Naive thymus-derived CD4-positive, alpha-beta T cell (primary cell): Measurements from ENCODE around the gene NAALADL2. TPM values are rescaled to one million over a fixed set of nuclear protein-coding genes. Genes with fewer than 3 reads are reported as not detected.
"Not testable (repeated sequence)": the region's sequence is repeated elsewhere in the genome, so short reads cannot be mapped to it uniquely, and the experiment has no call there.

ENCODE experiments used
- ATAC-seq: fragments of 150-1000 bp; cut with Tn5 transposase; 2 replicates; pipeline ENCODE4 v1.10.0; 2021; ENCODE audit warnings: mild to moderate bottlenecking, moderate library complexity
- CTCF ChIA-PET: fragments of 350-600 bp; sonication (Branson Sonifier 250); formaldehyde crosslinking; loops from one replicate; lab custom pipeline; 2021; ENCODE audit warnings: antibody characterized with exemption; lab: Charles Lee
- POLR2A ChIA-PET: fragments of 350-600 bp; sonication (Branson Sonifier 250); formaldehyde crosslinking; loops from one replicate; lab custom pipeline; 2021; ENCODE audit warnings: antibody characterized with exemption, inconsistent platforms; lab: Charles Lee
- DNase-seq, 9 donors: peaks; one replicate each; pipeline versions ENCODE4 v3.0.0 to v3.0.0-alpha.2; 2020 to 2022; ENCODE audit warnings: mixed read lengths in 1 of 9
- H3K27ac ChIP-seq: one replicate; pipeline ENCODE4 v1.7.0; 2013; ENCODE audit warnings: mild to moderate bottlenecking, low read depth, low read length, moderate library complexity
- H3K27me3 ChIP-seq, 2 donors: one replicate each; pipeline ENCODE4 v1.7.0; 2013; ENCODE audit warnings: low read length in 2 of 2, mild to moderate bottlenecking in 2 of 2, moderate library complexity in 2 of 2; ENCODE audit not compliant: control insufficient read depth in 2 of 2, insufficient read depth in 2 of 2
- H3K36me3 ChIP-seq, 3 experiments: 1 replicate in 2 of 3; 2 replicates in 1 of 3; pipeline ENCODE4 v1.7.0; 2013; ENCODE audit warnings: low read length in 3 of 3, mild to moderate bottlenecking in 3 of 3, moderate library complexity in 1 of 3; ENCODE audit not compliant: insufficient read depth in 3 of 3, control insufficient read depth in 2 of 3
- H3K4me1 ChIP-seq, 2 donors: one replicate each; pipeline ENCODE4 v1.7.0; 2013; ENCODE audit warnings: low read length in 2 of 2, mild to moderate bottlenecking in 2 of 2, moderate library complexity in 1 of 2; ENCODE audit not compliant: control insufficient read depth in 2 of 2, insufficient read depth in 2 of 2
- H3K4me3 ChIP-seq: 2 replicates; pipeline ENCODE4 v1.7.0; 2013; ENCODE audit warnings: mild to moderate bottlenecking, low read length
- H3K9me3 ChIP-seq, 3 experiments: 1 replicate in 2 of 3; 2 replicates in 1 of 3; pipeline ENCODE4 v1.7.0; 2013; ENCODE audit warnings: low read length in 3 of 3; ENCODE audit not compliant: control insufficient read depth in 2 of 3
- H3K27ac Mint-ChIP-seq, 9 donors: one replicate each; pipeline ENCODE4 v1.8.0; 2020 to 2022; ENCODE audit warnings: mixed read lengths in 9 of 9, mild to moderate bottlenecking in 8 of 9, moderate library complexity in 5 of 9, inconsistent platforms in 2 of 9
- H3K27me3 Mint-ChIP-seq, 5 donors: one replicate each; pipeline ENCODE4 v1.8.0; 2021 to 2022; ENCODE audit warnings: mixed read lengths in 5 of 5, mild to moderate bottlenecking in 1 of 5
- H3K36me3 Mint-ChIP-seq, 5 donors: one replicate each; pipeline ENCODE4 v1.8.0; 2020 to 2022; ENCODE audit warnings: mixed read lengths in 5 of 5, mild to moderate bottlenecking in 3 of 5, inconsistent platforms in 1 of 5
- H3K4me1 Mint-ChIP-seq, 7 donors: one replicate each; pipeline ENCODE4 v1.8.0; 2020 to 2022; ENCODE audit warnings: mixed read lengths in 7 of 7, mild to moderate bottlenecking in 3 of 7, inconsistent platforms in 1 of 7
- H3K4me3 Mint-ChIP-seq, 10 donors: one replicate each; pipeline ENCODE4 v1.8.0; 2020 to 2022; ENCODE audit warnings: mild to moderate bottlenecking in 10 of 10, mixed read lengths in 10 of 10, moderate library complexity in 6 of 10, inconsistent platforms in 2 of 10
- H3K9me3 Mint-ChIP-seq, 11 donors: one replicate each; pipeline ENCODE4 v1.8.0; 2020 to 2022; ENCODE audit warnings: mixed read lengths in 11 of 11, mild to moderate bottlenecking in 4 of 11, inconsistent platforms in 1 of 11, moderate library complexity in 1 of 11
- intact Hi-C, 2 donors: fragments of 100-400 bp; cut with micrococcal nuclease; formaldehyde crosslinking; loops; one replicate each; pipeline ENCODE4 v1.15.1; 2023
- polyA plus RNA-seq, 2 donors: library from polyadenylated mRNA; unstranded; fragments of 300-500 nt; fragmentation: Illumina TruSeq; gene quantifications; one replicate each; pipeline ENCODE4 v1.2.3, GENCODE V29; 2021
- total RNA-seq, 6 experiments: library from RNA in 5 of 6; stranded (reverse) in 5 of 6; gene quantifications; 1 replicate in 5 of 6; 2 replicates in 1 of 6; pipeline ENCODE4 v1.2.3 and lab custom pipeline; 2021 to 2026

NAALADL2 gene
- total and polyA plus RNA-seq, 7 experiments from 2014 or later, result 0.76 to 1.4 TPM; not detected in 5

DNA sequence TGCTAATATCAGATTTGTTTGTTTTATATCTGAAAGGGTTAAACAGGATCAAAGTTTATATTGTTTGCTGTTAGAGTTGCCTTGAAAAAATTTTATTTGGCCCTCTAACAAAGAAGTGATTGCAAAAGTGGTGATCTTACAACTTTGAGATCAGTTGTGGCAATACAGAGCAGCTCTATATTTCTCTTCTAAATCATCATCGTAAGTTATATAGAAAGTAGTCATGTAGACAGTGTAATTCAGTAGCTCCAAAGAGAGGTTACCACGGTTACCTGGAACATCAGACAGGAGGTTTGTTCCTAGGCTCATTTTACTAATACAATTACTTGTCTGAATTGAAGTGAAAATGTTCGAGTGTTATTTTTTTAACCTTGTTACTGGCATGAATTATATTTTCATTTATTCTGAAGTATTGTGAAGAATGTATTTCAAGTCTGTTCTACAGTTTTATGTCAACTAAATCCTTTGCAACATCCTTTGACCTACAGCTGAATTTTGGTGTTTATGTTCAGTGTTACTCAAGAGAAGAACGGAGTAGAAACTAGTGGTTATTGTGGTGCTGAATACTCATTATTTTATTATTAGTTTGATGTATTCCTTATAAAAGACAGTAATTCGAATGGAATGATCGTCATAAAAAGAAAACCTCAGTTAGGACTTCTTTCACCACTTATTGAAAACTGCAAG is 214.2 kb downstream of the NAALADL2 start:
- Histone ChIP-seq H3K36me3 (no peaks in the 10 kb centered on the region), H3K27me3 (no peaks in the 10 kb centered on the region), H3K4me1 (no peaks in the 10 kb centered on the region), H3K27ac (no peak overlapping the region), H3K4me3 (no peak overlapping the region), H3K9me3 (no peaks in the 10 kb centered on the region)
- intact Hi-C loops, result no loop called here
- no peaks in the 10 kb centered on the region for H3K4me1 Mint-ChIP-seq
- ChIA-PET POLR2A (no interaction called here), CTCF (no interaction called here)
- H3K36me3 Mint-ChIP-seq, result no peaks in the 10 kb centered on the region
- H3K27me3 Mint-ChIP-seq, result no peaks in the 10 kb centered on the region
- no peak for DNase-seq
- peaks cover 0 to 5% (median under 1%) of the 10 kb centered on the region in 11 donors for H3K9me3 Mint-ChIP-seq
- no peak overlapping the region for H3K27ac Mint-ChIP-seq
- no peak overlapping the region for H3K4me3 Mint-ChIP-seq
- ATAC-seq, result no peak

DNA sequence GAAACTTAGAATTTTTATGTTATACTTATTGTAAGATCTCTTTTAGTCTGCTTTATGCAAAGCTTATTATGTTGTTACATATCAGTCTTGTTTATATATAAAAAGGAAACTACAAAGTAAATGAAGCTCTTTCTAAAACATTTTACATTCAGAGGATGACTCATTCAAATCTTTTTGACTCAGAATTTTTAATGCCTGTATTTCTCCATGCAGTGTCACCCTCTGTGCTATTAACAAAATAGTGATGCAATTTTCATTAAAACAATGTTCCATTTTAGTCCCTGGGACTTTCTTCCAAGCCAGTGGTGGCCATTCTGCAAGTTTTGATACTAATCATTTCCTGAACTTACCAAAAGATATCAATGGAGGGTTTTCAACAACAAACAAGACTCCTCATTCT is 216.1 kb downstream of the NAALADL2 start:
- H3K27ac ChIP-seq, result no peak overlapping the region
- intact Hi-C loops, result no loop called here
- H3K27me3 Mint-ChIP-seq, result no peaks in the 10 kb centered on the region
- no peaks in the 10 kb centered on the region for H3K9me3 ChIP-seq
- no peaks in the 10 kb centered on the region for H3K36me3 ChIP-seq
- POLR2A ChIA-PET, result no interaction called here
- CTCF ChIA-PET, result no interaction called here
- ATAC-seq, result no peak
- no peak overlapping the region for H3K4me3 ChIP-seq
- no peaks in the 10 kb centered on the region for H3K4me1 ChIP-seq
- H3K27me3 ChIP-seq, result no peaks in the 10 kb centered on the region
- H3K9me3 Mint-ChIP-seq, result peaks cover 0 to 5% (median 2%) of the 10 kb centered on the region in 11 donors
- no peak overlapping the region for H3K4me3 Mint-ChIP-seq
- no peak overlapping the region for H3K27ac Mint-ChIP-seq
- DNase-seq, result no peak
- no peaks in the 10 kb centered on the region for H3K36me3 Mint-ChIP-seq
- H3K4me1 Mint-ChIP-seq, result no peaks in the 10 kb centered on the region

DNA sequence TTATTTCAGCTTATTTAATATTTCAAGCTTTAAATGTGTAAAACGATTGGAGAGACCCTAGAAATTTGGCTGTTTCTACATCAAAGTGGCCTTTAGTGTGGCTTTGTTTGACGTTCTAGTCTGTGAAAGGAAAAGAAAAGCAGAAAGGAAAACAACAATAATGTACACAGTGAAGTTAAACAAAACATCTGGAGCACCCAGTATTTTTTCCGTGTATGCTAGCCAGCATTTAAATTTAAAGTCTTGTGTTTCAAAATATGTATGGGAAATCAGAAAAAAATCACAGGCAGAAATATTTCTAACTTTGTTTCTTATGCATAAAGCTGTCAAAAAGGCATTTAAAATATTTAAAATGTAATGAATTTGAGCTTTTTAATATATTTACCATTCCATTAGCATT is 218.1 kb downstream of the NAALADL2 start:
- Mint-ChIP-seq H3K4me3 (no peak overlapping the region), H3K36me3 (no peaks in the 10 kb centered on the region), H3K4me1 (no peaks in the 10 kb centered on the region), H3K27ac (no peak overlapping the region), H3K27me3 (no peaks in the 10 kb centered on the region), H3K9me3 (peaks cover 0 to 10% (median 0%) of the 10 kb centered on the region in 11 donors)
- ATAC-seq (no peak), DNase-seq (no peak)
- intact Hi-C loops, result no loop called here
- Histone ChIP-seq H3K4me3 (no peak overlapping the region), H3K27me3 (no peaks in the 10 kb centered on the region), H3K4me1 (no peaks in the 10 kb centered on the region), H3K9me3 (no peaks in the 10 kb centered on the region), H3K36me3 (no peaks in the 10 kb centered on the region), H3K27ac (no peak overlapping the region)
- POLR2A ChIA-PET, result no interaction called here
- CTCF ChIA-PET, result no interaction called here

- DNase-seq (no peak), ATAC-seq (no peak)
- H3K36me3 ChIP-seq, result no peaks in the 10 kb centered on the region
- no peak overlapping the region for H3K27ac Mint-ChIP-seq
- H3K27me3 Mint-ChIP-seq, result no peaks in the 10 kb centered on the region
- H3K4me1 ChIP-seq, result no peaks in the 10 kb centered on the region
- ChIA-PET POLR2A (no interaction called here), CTCF (interaction anchor here (0.6 kb wide), 1 partner anchor 8 kb away, joined by 3 read pairs; no protein-coding TSS in a partner anchor)
- no peaks in the 10 kb centered on the region for H3K36me3 Mint-ChIP-seq
- no peaks in the 10 kb centered on the region for H3K4me1 Mint-ChIP-seq
- no peaks in the 10 kb centered on the region for H3K9me3 ChIP-seq
- no peak overlapping the region for H3K4me3 ChIP-seq
- H3K9me3 Mint-ChIP-seq, result peaks cover 0 to 16% (median 0%) of the 10 kb centered on the region in 11 donors
- no peaks in the 10 kb centered on the region for H3K27me3 ChIP-seq
- H3K4me3 Mint-ChIP-seq, result no peak overlapping the region
- intact Hi-C loops, result no loop called here
- H3K27ac ChIP-seq, result no peak overlapping the region
Measured at GRCh38 chr3:175082631-175083030, 223.5 kb downstream of the NAALADL2 start.

- H3K27me3 Mint-ChIP-seq, H3K4me1 Mint-ChIP-seq, H3K27ac ChIP-seq, H3K27me3 ChIP-seq, H3K36me3 Mint-ChIP-seq, H3K4me3 Mint-ChIP-seq, DNase-seq, H3K9me3 Mint-ChIP-seq, POLR2A ChIA-PET, H3K36me3 ChIP-seq, H3K4me1 ChIP-seq, H3K4me3 ChIP-seq, H3K27ac Mint-ChIP-seq, CTCF ChIA-PET, H3K9me3 ChIP-seq, ATAC-seq, intact Hi-C loops: not testable (repeated sequence)
Measured at GRCh38 chr3:175087128-175087527, 228.0 kb downstream of the NAALADL2 start.

GRCh38 chr3:175088766-175089380 is 229.7 kb downstream of the NAALADL2 start:
- Histone ChIP-seq H3K4me1 (no peaks in the 10 kb centered on the region), H3K36me3 (no peaks in the 10 kb centered on the region), H3K27ac (no peak overlapping the region), H3K4me3 (no peak overlapping the region), H3K27me3 (no peaks in the 10 kb centered on the region), H3K9me3 (no peaks in the 10 kb centered on the region)
- POLR2A ChIA-PET, result no interaction called here
- ATAC-seq (no peak), DNase-seq (no peak)
- H3K9me3 Mint-ChIP-seq, result peaks cover 0 to 6% (median 0%) of the 10 kb centered on the region in 11 donors
- H3K27ac Mint-ChIP-seq, result no peak overlapping the region
- no peaks in the 10 kb centered on the region for H3K36me3 Mint-ChIP-seq
- H3K27me3 Mint-ChIP-seq, result no peaks in the 10 kb centered on the region
- no peaks in the 10 kb centered on the region for H3K4me1 Mint-ChIP-seq
- H3K4me3 Mint-ChIP-seq, result no peak overlapping the region
- CTCF ChIA-PET, result no interaction called here
- intact Hi-C loops, result no loop called here
